ENCODE measurements around the gene BCAP29.

- TF ChIP-seq EZH2 (IDR thresholded peaks at IDR 0.05; ENCODE audit: low read length) (no peak), CTCF (optimal IDR thresholded peaks at IDR 0.05 in 1 of 3, IDR thresholded peaks at IDR 0.05 in 1 of 3, conservative IDR thresholded peaks at IDR 0.05 in 1 of 3; ENCODE audit: extremely low read depth in 1 of 3, insufficient read depth in 2 of 3, low read length in 3 of 3) (no peak)
Observed at GRCh38 chr7:107563775-107564552, 16.1 kb upstream of the BCAP29 start, which contains the start of the genes COG5 and DUS4L.
